Fibroblast of skin of back (primary cell): Measurements from ENCODE around the gene EVI2B.
"Not testable (repeated sequence)": the region's sequence is repeated elsewhere in the genome, so short reads cannot be mapped to it uniquely, and the experiment has no call there.

ENCODE experiments used
- DNase-seq: peaks from one replicate; pipeline ENCODE4 v3.0.0-alpha.2; 2013

Gene EVI2B

GRCh38 chr17:31269036-31269577, 44.7 kb downstream of the EVI2B start:
- no peak for DNase-seq

DNA sequence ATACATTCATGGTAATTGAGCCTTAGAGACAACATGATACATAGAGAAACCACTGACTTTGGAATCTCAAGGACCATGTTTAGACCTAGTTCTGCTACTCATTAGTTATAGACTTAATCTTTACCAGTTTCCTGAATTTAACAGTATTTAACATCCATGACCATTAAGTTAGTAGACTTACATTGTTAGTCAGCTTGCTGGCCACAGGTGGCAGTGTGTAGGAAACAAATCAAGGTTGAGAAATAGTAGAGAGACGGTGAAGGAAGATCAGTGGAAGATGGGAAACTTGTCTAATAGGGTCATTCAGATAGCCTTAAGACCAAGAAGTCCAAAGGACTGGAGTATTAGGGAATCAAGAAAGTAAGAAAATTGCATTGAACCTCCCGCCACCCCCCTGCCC, 47.8 kb downstream of the EVI2B start:
- no peak for DNase-seq

GRCh38 chr17:31262923-31263322, 50.9 kb downstream of the EVI2B start:
- DNase-seq, result not testable (repeated sequence)

DNA sequence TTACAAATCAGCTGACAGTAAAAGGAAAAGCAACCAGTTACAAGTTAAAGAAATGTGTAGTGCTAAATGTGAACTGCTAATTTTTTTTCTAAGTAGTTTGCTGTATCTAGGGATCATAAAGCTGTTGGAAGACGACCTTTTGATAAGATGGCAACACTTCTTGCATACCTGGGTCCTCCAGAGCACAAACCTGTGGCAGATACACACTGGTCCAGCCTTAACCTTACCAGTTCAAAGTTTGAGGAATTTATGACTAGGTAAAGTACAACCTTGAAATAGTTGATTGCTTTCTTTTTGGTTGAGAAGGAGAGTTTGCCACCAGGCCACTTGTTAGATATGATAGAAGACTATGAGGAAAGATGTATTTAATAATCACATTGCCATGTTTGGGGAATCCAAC, 52.3 kb downstream of the EVI2B start:
- DNase-seq, result no peak

- no peak for DNase-seq
These were observed 53.7 kb downstream of the EVI2B start for GRCh38 chr17:31260151-31260550.

DNA sequence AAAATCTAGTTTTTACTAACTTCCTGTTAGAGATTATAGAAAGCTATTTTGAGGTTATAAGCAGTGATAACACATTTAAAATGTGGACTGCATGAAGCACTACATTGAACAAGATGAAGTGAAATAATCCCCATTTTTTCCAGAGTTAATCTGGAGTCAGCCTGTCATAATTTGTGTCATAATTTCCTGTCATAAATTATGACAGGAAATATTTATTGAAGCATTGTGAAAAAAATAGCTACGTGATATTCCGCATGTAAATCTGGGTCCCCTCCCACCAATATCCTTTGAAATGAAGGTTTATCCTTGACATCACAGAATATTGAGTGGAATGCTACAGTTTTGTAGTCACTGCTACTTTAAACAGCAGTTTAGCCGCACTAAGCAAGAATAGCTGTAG, 56.9 kb downstream of the EVI2B start:
- DNase-seq, result no peak

GRCh38 chr17:31254654-31255053, 59.2 kb downstream of the EVI2B start:
- DNase-seq, result no peak
